DOHH2 (cell line): Measurements from ENCODE around the gene ELOVL5.
A peak's percentile ranks its signal among the peaks of the same experiment; 100 is the strongest.

ENCODE experiments used
- EZH2phosphoT487 ChIP-seq: fragments of 200-600 bp; sonication (generic); IDR thresholded peaks from 2 replicates; pipeline ENCODE4 v1.6.1; 2017; ENCODE audit warnings: borderline replicate concordance, mild to moderate bottlenecking, antibody characterized with exemption, low read length, moderate library complexity, mixed read lengths
- TF ChIP-seq, protein P1 (sequence below): fragments of 200-600 bp; sonication (generic); IDR thresholded peaks from one replicate; pipeline ENCODE4 v1.5.1; 2014; ENCODE audit warnings: antibody characterized with exemption, mild to moderate bottlenecking, low read depth, low read length; ENCODE audit not compliant: poor library complexity, severe bottlenecking

DNA sequence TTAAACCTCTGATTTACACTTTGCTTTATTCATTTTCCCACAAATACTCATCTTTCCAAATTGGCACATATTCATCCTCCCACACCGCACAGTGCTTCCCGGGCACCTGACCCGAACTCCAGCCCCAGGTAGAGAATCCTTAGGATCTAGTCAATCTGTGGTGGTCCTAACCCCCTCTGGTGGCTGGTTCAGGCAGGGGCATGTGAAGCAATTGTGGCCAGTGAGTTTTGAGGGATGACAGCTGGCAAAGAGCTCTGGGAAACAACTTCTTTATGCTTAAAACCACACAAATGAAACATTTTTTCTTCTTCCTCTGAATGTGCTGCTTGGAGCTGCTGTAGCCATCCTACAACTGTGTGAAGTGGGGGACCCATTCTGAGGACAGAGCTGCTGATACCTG lies 54.7 kb downstream of the ELOVL5 start:
- TF ChIP-seq, protein P1, sequence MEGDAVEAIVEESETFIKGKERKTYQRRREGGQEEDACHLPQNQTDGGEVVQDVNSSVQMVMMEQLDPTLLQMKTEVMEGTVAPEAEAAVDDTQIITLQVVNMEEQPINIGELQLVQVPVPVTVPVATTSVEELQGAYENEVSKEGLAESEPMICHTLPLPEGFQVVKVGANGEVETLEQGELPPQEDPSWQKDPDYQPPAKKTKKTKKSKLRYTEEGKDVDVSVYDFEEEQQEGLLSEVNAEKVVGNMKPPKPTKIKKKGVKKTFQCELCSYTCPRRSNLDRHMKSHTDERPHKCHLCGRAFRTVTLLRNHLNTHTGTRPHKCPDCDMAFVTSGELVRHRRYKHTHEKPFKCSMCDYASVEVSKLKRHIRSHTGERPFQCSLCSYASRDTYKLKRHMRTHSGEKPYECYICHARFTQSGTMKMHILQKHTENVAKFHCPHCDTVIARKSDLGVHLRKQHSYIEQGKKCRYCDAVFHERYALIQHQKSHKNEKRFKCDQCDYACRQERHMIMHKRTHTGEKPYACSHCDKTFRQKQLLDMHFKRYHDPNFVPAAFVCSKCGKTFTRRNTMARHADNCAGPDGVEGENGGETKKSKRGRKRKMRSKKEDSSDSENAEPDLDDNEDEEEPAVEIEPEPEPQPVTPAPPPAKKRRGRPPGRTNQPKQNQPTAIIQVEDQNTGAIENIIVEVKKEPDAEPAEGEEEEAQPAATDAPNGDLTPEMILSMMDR: peak; percentile 70
- TF ChIP-seq EZH2phosphoT487: no peak
